ENCODE data around the gene NHLRC4.

Gene NHLRC4

DNA sequence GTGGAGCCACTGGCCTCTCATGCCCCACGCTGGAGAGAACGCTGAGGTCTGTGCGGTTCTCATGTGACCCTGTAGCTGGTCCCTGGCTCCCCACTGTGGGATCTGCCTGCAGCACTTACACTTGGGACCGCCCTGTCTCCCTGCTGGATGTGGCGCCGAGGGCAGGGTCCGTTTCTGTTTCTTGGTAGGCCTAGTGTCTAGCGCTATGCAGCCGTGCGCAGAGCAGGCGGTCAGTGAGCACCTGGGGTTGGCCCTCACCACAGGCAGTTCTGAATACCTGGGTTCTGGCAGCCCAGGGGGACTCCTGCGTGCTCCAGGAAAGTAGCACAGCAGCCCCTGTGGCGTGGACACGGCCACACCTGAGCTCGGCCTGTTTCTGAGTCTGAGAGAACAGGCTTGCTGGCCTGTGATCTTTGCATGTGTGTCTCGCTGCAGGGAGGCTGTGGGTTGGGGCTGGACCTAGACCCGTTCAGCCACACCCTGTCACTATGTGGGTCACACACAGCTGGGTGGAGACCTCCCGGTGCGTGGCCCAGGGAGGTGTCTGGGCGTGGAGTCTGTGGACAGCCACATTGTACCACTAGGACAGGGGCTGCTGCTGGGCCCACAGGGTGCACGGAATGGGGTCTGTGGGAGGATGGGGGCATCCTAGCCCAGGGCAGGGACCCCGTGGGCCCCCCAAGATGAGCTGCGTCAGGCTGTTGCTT lies 36.5 kb upstream of the NHLRC4 start:
- DNase-seq (ENCODE audit: low read depth in 2 of 3, low spot score in 2 of 3) = no peak

DNA sequence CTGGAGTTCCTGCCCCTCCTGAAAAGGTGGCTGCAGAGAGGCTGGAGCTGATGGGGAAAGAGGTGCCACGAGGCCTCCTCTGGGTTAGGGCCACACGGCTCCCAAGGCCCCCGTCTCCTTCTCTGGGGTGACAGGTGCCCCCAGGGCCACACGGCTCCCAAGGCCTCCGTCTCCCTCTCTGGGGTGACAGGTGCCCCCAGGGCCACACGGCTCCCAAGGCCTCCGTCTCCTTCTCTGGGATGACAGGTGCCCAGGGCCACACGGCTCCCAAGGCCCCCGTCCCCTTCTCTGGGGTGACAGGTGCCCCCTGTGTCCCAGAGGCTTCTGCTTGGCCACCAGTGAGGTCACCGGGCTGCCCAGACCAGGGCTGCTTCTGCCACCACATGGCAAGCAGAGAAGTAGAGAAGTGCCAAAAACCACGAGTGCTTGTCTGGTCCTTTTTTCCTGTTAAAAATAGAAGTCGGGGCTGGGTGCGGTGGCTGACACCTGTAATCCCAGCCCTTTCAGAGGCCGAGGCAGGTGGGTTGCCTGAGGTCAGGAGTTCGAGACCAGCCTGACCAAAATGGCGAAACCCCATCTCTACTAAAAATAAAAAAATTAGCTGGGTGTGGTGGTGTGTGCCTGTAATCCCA lies 35.2 kb upstream of the NHLRC4 start:
- DNase-seq (ENCODE audit: low read depth in 2 of 3, low spot score in 2 of 3) = no peak

DNA sequence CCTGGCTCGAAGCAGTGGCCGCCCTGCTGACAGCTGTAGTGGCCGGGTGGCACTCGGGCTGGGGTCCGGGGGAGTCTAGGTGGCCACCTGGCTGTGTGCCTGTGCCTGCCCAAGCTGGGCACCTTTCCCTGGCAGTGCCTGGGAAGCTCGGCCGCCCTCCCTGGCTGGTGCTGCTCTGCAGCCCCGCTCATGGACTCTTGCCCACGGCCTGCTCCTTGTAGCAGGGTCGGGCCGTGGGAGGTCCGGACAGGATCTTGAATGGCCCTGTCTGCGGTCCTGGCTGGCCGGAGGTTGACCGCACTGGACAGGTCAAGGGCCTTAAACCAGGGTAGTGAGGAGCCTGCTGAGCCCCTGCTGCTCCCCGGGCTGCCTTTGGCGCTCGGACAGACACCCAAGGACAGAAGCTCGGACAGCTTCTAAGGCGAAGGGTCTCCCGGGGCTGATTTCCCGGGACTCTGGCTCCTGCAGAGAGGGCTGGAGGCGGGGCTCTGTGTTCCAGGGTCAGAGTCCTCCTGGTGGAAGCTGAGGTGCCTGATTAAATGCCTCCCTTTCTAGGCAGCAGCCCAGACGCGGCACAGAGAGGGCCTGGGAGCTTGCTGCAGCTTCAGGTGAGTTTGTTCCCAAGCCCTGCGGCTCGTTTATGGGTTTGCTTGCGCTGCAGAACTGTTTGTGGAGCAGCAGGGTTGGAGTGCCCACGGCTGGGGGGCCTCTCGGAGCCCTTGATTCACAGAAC lies 33.2 kb upstream of the NHLRC4 start:
- no peak for DNase-seq (ENCODE audit: low read depth in 2 of 3, low spot score in 2 of 3)

DNA sequence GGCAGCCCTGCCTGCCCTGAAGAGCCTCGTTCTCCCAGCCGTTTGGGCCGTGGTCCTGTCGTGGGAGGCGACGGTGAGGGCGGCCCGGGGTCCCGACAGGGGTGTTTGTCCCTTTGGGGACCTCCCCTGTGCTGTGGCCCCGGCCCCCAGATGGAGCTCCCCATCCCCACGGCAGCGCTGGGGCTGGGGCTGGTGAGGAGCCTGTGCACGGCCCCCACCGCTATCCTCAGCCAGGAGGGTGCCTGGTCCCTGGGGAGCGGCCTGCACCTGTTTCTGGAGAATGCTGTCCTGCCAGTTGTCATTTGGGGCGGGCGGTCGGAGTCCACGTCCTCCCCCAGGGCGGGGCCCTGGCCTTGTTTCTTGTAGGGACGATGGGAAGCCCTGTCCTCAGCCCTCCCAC lies 32.7 kb upstream of the NHLRC4 start:
- DNase-seq (ENCODE audit: low read depth in 2 of 3, low spot score in 2 of 3) = no peak

DNA sequence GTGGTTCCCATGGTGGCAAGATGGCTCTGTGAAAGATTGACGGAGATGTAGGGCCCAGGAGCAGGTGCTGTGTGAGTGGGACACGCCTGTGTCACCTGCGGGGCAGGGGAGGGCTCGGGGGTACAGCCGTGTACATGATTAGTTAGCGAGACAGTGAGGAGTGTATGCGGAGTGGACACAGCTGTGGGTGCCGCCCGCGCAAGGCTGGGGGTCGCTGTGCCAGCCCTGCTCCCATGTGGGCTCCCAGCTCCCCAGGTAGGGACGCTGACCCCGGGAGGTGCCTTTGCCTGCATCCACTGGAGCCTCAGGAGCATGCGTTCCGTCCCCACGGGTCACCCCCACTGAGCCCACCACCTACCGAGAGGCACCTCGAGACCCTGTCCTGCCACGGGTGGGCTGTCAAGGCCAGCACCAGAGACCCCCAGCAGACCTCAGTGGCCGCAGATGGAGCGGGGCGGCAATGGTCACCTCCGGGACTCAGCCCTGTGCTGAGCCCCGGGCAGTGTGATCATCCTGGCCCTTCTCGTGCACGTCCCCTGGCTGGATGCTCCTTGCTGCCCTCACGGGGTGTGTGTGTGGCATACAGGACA lies 31.9 kb upstream of the NHLRC4 start:
- DNase-seq (ENCODE audit: low read depth in 2 of 3, low spot score in 2 of 3) = no peak

DNA sequence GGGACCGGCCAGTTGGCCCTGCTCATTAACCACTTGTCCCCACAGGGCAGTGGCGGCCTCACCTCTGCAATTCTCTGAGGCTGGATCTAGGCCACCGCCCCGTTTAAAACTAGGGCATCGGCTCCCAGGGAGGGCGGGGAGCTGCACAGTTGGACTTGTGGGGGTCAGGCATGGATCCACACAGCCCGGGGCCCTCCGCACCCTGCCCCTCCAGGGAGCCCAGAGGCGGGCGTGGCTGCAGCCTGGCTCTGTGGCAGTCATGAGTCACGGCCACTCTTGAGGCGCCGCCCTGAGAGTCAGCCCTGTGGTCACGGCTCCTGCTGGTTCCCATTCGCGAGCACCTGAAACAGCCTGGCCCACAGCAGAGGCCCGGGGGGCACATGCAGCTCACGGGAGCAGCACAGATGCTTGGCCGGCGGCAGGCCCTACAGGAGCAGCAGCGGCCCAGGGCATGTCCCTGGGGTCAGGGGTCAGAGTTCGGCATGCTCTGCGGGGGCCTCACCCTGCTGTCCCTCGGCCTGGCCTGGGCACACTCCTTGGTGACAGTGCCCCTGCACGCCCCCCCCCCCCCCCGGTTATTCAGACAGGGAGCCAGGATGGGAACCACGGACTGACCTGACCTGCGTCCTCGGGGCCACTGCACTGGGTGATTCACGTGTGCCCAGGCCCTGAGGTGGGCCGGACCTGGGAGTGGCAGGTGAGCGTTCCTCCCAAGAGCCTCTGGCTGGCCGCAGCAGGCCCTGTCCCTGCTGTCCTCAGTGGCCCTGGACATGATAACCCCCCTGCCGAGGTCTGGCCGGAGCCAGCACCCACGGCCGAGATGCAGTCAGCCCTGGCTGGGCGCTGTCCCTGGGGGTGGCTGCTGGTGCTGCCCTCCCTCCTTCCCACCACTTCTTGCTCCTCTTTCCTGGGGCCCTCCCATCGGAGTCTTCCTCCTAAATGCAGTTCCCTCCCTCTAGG lies 31.1 kb upstream of the NHLRC4 start:
- DNase-seq (ENCODE audit: low read depth in 2 of 3, low spot score in 2 of 3) = no peak

DNA sequence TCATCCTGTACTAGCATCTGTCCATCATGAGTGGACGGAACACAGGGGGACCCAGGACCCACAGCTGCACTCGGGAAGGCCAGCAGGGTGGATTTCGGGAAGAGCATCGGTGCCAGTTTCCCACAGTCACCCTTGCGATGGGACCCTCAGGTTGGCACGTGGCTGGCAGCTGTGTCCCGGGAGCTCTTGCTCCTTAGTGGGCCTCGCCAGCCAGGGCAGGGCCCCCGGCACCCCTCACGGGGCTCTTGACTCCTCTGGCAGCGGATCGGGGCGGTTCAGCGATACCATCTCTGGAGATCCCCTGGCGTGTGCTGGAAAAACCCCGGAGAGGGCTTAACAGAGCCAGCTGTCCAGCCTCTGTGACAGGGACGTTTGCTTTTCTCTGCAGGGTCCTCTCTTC lies 30.1 kb upstream of the NHLRC4 start:
- no peak for DNase-seq (ENCODE audit: low read depth in 2 of 3, low spot score in 2 of 3)

DNA sequence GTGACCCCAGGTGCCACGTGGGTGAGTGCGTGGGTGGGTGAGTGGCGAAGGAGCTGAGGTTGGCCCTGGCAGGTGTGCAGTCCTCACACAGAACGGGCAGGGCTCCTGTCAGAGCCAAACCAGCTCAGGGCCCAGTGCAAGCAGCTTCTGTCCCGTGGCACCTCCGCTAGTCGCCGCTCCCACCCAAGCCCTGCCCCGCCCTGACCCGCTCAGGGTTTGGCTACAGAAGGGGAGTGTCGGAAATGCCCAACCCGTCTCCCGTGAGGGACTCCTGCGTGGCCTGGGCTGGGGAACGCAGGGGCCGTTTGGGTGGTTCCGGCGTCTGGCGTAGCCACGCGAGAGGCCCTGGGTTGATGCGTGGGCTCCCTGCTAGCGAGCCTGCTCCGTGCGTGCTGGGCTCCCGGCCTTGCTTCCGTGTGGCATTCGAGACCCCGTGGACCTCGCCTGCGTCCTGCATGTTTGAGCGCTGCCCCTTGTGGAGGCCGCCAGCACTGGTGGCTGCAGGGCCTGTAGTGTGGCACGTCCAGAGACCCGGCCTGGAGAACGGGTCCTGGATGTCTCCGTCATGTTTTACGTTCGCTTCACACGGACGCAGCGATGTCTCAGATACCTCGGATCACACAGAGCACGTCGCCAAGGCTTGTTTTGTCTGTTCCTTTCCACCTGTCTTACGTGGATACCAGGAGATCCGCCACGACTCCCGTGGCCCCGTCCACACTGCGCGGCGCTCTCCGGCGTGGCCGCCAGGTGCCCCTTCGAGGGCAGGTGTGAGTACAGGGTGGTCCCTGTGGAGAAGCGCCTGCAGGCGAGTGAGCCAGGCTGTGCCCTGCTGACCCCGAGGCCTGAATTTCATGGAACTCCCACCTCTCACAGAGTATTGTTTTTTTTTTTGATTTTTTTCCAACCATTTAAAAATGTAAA lies 29.1 kb upstream of the NHLRC4 start:
- no peak for DNase-seq (ENCODE audit: low read depth in 2 of 3, low spot score in 2 of 3)

DNA sequence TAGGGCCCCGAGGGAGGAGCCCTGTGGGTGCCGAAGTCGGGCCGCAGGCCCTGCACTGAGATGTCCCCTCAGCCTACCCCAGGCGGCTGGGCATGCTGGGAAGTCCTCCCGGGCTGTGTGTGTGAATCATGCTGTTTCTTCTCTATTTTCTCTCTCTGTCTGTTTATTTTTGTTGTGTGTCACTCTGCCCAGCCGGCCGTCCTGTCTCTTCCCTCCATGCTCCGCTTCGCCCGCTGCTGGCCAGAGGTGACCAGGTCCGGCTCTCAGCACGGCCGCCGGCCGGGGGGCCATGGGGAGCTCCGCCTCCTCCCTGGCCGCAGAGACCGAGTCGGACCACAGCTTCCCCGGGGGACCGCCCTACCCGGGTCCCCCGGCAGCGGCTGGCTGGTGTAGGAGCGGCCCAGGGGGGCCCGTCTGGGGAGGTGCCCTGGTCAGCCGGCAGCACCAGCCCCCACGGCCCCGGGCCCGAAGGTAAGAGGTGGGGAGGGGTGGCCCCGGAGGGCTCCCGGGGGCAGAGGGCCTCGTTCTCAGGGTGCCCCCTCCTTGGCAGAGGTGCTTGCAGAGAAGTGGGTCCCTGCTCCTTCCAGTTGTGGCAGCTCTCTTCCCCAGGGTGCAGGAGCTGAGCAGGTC lies 26.8 kb upstream of the NHLRC4 start:
- no peak for DNase-seq (ENCODE audit: low read depth in 2 of 3, low spot score in 2 of 3)

DNA sequence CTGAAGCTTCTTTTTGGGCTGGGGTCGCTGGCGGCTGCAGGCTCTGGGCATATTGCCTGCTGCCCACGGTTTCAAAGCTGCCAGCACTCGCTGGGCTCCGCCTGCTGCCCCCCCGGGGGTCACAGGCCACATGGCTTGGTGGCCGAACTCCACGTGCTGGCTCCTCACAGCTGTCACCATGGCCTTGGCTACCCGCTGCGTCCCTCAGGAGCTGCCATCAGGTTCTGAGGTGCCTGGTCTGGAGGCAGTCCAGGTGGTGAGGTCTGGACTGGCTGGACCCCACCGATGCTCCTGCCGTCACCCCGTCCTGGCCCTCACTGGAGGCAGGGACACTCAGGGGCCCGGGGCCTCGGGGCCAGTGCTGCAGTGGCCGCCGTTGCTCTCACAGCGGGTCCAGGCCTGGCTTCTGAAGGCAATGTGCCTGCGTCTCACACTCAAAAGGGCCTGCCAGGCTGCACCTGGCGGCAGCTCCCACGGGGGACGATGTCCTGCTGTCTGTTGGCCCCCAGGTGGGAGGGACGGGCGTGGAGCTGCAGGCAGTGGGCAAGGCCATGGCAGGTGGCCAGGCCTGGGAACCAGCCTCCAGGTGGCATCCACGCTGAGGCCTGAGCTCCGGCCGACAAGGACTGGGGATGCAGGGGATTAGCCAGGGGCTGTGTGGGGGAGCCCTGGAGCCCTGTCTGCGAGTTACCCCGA lies 26.0 kb upstream of the NHLRC4 start:
- DNase-seq (ENCODE audit: low read depth in 2 of 3, low spot score in 2 of 3) = no peak

DNA sequence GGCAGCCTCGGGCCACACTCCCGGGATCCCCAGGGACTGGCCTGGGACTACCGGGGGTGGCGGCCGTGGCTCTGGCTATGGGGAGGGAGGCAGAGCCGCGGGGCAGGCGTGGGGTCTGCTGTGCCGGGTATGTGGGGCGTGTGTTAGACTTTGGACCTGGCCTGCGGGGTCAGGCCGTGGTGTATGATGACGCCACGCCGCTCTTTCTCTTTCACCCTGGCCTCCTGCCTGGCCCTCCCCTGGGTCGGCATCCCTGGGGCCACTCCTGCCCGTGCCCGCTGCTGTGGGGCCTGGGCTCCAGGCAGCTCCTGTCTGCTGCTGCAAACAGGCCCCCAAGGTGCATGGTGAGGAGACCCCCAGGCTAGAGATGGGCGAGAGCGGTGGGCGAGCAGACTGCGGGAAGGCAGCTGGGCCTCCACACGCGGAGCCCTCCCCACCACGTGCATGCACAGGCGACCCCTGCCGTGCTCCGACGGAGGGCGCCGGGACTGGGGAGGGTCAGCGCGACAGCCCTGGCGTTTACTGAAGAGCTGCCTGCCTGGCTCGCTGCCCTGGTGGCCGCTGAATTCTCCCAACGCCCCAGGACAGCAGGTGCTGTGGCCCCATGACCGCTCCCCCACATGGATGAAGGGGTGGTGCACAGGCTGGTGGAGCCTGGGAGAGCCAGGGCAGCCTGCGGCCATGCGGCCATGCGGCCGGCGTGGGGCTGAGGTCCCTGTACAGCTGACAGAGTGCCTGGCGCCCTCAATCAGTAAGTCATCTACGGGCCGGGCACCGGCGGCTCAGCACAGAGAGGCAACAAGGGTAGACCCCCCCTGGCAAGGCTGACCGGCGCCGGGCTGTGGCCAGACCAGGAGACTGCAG lies 23.3 kb upstream of the NHLRC4 start:
- DNase-seq (ENCODE audit: low read depth in 2 of 3, low spot score in 2 of 3) = no peak

DNA sequence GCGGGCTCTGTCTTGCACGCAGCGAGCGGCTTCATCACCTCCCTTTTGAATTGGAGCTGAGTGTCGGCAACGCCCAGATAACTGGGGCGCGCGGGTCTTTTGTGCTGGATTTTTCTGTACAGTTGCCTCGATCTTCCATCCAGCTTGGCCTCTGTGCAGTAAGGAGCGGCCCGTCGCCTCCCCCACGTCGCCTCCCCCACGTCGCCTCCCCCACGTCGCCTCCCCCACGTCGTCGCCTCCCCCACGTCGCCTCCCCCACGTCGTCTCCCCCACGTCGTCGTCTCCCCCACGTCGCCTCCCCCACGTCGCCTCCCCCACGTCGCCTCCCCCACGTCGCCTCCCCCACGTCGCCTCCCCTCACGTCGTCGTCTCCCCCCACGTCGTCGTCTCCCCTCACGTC lies 22.3 kb upstream of the NHLRC4 start:
- no peak for DNase-seq (ENCODE audit: low read depth in 2 of 3, low spot score in 2 of 3)

DNA sequence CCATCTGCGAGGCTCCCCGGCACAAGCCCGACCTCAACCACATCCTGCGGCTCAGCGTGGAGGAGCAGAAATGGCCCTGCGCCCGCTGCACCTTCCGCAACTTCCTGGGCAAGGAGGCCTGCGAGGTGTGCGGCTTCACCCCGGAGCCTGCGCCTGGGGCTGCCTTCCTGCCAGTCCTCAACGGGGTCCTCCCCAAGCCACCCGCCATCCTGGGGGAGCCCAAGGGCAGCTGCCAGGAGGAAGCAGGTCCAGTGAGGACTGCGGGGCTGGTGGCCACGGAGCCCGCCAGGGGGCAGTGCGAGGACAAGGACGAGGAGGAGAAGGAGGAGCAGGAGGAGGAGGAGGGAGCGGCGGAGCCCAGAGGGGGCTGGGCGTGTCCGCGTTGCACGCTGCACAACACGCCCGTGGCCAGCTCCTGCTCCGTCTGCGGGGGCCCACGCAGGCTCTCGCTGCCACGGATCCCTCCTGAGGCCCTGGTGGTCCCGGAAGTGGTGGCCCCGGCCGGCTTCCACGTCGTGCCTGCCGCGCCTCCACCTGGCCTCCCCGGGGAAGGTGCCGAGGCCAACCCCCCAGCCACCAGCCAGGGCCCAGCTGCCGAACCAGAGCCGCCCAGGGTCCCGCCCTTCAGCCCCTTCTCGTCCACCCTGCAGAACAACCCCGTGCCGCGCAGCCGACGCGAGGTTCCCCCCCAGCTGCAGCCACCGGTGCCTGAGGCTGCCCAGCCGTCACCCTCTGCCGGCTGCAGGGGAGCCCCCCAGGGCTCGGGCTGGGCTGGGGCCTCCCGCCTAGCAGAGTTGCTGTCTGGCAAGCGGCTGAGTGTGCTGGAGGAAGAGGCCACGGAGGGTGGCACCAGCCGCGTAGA lies 19.7 kb upstream of the NHLRC4 start:
- no peak for DNase-seq (ENCODE audit: low read depth in 2 of 3, low spot score in 2 of 3)

DNA sequence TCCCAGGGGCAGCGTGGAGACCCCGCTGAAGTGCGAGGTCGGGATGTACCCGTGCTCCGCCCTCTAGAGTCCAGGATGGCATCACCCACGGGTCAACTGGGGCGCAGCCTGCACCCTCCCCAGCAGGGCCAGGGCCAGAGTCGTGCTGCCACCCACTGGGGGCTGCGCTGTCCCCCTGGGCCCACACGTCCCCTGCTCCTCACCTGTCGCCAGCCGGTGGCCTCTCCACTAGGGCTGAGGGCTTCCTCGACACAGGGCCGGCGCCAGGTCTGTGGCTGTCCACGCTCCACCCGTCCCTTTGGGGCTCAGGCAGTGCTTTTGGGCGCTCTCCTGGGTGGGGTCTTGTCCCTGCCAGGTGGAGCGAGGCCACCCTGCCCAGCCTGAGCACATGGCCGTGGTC lies 18.2 kb upstream of the NHLRC4 start:
- DNase-seq (ENCODE audit: low read depth in 2 of 3, low spot score in 2 of 3) = no peak

DNA sequence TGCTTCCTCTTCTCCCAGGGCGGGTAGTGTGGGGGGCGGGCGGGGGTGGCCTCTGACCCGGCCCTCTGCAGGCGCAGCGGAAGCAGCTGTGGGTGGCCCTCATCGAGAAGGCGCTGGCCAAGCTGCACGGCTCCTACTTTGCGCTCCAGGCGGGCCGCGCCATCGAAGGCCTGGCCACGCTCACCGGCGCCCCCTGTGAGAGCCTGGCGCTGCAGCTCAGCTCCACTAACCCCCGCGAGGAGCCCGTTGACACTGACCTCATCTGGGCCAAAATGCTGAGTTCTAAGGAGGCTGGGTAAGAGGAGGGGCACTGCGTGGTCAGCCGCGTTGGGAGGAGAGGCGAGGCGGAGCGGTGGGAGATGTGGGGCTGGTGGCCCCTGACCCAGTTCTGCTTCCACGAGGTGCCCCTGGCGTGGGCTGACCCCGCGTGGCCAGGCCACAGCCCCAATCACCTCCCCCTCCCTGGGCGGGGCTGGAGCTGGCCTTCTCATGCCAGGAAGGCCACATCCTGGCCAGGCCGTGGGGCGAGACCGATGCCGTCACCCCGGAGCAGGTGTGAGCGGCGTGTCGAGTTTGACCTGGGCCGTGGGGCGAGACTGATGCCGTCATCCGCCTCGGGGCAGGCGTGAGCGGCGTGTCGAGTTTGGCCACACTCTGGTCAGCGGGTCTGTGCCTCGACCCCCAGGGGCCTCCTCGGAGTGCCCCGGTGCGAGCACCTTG lies 17.1 kb upstream of the NHLRC4 start:
- no peak for DNase-seq (ENCODE audit: low read depth in 2 of 3, low spot score in 2 of 3)

DNA sequence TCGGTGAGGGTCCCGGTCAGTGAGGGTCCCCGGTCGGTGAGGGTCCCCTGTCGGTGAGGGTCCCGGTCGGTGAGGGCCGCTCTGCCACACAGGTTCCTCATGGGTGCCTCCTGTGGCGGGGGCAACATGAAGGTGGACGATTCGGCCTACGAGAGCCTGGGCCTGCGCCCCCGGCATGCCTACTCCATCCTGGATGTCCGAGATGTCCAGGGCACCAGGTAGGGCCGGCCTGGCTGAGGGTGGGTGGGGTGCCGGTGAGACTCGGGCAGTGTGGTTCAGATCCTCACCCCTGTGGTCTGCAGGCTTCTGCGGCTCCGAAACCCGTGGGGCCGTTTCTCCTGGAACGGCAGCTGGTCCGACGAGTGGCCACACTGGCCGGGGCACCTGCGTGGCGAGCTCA lies 15.6 kb upstream of the NHLRC4 start:
- no peak for DNase-seq (ENCODE audit: low read depth in 2 of 3, low spot score in 2 of 3)

All from activated CD8-positive, alpha-beta memory T cell treated with anti-CD3 and anti-CD28 coated beads for 48 hours (primary cell).